AG10803 (cell line): ENCODE measurements around the gene YARS1.

Source experiments
- DNase-seq: peaks from one replicate; pipeline ENCODE4 v3.0.0; 2010; ENCODE audit warnings: low read depth
- H3K4me3 ChIP-seq: 2 replicates; pipeline ENCODE4 v1.5.1; 2011; ENCODE audit warnings: mild to moderate bottlenecking, low read length, control low read depth
- TF ChIP-seq, protein P1 (sequence below): conservative IDR thresholded peaks from 2 replicates; pipeline ENCODE4 v1.5.1; 2011; ENCODE audit warnings: mild to moderate bottlenecking, low read length, control low read depth, inconsistent platforms

Gene YARS1

DNA sequence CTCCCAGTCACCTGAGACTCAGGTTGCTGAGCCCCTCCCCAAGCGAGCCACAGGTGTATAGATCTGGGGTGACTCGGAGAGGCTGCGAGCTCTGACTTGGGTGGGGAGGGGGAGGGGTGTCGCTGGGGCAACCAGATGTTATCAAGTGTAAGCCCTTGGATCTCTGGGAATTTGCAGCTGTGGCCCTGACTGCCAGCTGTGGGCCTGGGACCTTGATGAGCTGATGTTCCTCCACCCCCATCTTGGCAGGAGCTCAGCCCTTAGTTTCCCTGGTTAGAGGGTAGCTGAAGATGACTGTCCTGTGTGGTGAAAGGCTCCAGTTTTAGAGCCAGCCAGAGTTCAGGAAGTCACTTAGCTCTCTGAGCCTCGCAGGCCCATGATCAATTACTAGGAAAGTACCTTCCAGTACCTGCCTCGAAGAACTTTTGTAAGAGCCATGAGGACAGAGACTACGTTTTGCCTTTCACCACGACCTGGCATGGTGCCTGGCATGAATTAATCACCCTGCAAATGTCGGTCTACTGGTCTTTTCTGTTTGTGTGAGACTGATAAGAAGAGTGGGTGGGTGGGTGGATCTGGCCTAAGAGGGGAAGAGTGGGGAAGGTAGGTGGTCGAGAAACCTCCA is 55.8 kb downstream of the YARS1 start:
- TF ChIP-seq, protein P1, sequence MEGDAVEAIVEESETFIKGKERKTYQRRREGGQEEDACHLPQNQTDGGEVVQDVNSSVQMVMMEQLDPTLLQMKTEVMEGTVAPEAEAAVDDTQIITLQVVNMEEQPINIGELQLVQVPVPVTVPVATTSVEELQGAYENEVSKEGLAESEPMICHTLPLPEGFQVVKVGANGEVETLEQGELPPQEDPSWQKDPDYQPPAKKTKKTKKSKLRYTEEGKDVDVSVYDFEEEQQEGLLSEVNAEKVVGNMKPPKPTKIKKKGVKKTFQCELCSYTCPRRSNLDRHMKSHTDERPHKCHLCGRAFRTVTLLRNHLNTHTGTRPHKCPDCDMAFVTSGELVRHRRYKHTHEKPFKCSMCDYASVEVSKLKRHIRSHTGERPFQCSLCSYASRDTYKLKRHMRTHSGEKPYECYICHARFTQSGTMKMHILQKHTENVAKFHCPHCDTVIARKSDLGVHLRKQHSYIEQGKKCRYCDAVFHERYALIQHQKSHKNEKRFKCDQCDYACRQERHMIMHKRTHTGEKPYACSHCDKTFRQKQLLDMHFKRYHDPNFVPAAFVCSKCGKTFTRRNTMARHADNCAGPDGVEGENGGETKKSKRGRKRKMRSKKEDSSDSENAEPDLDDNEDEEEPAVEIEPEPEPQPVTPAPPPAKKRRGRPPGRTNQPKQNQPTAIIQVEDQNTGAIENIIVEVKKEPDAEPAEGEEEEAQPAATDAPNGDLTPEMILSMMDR = no peak
- peak; percentile 54 for DNase-seq
- H3K4me3 ChIP-seq = no peak overlapping the region

GRCh38 chr1:32759997-32760623 is 57.0 kb downstream of the YARS1 start:
- DNase-seq = peak; percentile 22
- H3K4me3 ChIP-seq = no peak overlapping the region
- TF ChIP-seq, protein P1 = no peak

DNA sequence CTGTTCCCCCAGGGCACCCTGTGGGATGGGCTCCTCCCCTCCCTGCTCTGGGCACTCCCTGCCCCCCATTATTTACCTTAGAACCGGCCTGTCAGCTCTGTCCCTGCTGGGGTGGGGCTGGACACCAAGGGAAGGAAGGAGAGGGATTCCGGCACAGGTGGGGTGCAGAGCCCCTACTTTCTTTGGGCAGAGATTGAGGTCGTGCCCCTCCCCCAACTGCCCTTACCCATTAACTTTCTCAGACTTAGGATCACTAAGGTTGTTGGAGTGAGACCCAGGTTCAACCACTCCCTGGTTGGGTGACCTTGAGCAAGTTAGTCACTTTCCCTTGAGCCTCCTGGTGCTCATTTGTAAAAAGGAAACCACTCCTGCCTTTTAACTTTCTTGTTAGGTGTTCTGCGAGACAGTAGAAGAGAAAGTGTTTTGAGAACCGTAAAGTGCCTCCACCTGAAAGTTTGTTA is 57.6 kb downstream of the YARS1 start:
- H3K4me3 ChIP-seq = no peak overlapping the region
- DNase-seq = no peak
- TF ChIP-seq, protein P1 = no peak

- H3K4me3 ChIP-seq = no peak overlapping the region
- TF ChIP-seq, protein P1 = no peak
- no peak for DNase-seq
Observed at GRCh38 chr1:32758795-32759430, 58.2 kb downstream of the YARS1 start.

- no peak overlapping the region for H3K4me3 ChIP-seq
- no peak for DNase-seq
- TF ChIP-seq, protein P1 = no peak
Observed at GRCh38 chr1:32758177-32758794, 58.9 kb downstream of the YARS1 start.

DNA sequence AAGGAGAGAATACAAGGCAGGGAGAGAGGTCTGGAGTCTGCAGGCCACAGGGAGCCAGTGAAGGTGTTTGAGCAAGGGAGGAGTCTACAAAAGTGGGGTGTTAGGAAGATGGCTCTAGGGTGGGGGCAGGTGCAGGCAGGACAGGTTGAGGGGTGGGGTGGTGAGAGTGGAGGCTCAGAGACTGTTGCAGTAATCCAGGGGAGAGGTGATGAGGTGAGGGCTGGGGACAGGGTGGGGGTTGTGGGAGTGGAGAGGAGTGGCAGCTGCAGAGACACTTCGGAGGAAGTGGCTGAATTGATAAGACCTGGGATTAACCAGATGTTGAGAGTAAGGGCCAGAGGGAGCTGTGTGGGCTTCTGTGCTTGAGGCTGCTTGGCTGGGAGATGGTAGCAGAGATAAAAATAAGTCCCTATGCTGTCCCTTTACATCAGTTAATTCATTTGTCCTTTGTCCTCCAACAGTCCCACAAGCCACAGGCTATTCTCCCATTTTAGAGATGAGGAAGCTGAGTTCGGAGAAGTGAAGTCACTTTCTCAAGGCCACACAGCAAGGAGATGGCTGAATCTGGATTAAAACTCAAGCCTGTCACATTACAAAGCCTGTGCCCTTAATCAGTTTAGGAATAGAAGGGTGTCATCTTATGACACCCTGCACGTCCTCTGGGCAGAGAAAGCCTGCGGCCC is 59.8 kb downstream of the YARS1 start:
- DNase-seq = no peak
- H3K4me3 ChIP-seq = no peak overlapping the region
- TF ChIP-seq, protein P1 = no peak
